ENCODE data around the gene PITX2.

The PITX2 gene

DNA sequence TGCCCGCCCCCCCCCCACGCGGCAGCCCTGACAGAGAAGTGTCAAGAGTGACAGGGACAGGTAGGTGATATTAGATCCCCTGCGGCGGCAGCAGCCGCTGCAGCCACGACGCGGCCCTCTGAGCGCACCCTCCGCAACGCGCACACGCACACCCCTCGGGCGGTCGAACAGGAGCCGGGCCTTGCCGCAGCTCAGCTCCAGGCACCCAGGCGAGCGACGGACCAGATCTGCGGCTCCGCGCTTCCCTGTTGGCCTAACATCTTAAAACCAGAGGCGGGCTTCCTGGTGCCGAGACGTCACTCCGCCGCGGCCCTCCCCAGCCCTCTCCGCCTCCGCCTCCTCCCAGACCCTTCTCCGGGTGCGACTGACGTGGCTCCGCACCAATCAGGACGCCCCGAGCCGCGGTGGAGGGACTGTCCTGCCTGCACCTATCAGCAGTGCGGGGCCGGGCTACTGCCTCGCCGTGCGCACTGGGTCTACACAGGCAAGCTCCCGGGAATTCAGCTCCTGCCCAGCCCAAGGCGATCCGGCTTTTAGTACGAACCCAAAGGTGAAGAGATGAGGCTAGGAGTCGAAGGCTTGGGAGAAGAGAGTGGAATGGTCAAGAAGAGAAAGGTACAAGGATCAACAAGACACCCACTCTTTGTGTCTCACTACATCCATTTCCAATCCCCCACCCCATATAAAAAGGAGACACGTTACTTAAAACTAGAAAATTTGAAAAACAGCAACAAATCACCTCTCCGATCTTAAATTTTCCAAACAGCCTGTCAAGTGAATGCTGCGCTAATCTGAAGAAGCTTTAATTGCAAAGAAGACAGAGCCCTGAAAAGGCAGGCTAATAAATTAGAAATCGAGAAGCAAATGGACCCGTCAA, at the start of gene PITX2:
PITX2 (minus strand) TSS at position 237 of the 877 bp plus-strand sequence. CDS start 617 bp downstream, outside the sequence.
- peak; percentile 95 for DNase-seq

DNA sequence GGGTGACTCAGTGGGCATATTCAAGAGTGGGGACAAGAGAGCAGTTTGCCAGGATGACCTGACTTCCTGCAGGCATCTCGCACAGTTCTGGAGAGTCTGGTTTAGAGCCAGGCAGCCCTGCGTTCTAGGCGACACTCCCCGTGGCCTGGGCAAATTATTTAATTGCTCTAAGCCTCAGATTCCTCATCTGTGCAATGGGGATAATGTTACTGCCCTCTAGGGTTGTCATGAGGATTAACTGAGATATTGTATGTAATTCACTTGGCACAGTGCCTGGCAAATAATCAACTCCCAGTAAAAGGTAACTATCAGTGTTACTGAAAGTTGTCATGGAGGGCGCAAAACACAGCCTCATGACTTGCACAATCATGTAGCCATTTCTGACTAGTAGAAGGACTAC, 48.8 kb upstream of the PITX2 start:
- DNase-seq, result no peak

DNA sequence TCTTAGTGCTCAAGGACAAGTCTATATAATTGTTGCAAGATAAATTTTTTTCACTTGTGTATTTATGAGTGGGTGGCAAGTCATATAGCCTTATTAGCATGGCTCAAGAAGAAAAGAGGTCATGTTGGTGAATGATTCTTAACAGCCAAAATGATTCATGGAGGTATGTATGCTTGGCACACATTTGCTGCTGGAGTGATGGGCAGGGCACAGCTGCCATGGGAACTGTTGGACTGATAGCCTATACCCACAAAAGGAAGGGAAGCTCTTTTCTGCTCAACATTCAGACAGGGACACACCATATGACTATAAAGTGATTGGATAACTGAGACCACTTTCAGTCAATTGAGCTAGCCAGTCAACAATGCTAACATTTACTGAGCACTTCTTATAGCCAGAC, 46.8 kb upstream of the PITX2 start:
- DNase-seq, result no peak

DNA sequence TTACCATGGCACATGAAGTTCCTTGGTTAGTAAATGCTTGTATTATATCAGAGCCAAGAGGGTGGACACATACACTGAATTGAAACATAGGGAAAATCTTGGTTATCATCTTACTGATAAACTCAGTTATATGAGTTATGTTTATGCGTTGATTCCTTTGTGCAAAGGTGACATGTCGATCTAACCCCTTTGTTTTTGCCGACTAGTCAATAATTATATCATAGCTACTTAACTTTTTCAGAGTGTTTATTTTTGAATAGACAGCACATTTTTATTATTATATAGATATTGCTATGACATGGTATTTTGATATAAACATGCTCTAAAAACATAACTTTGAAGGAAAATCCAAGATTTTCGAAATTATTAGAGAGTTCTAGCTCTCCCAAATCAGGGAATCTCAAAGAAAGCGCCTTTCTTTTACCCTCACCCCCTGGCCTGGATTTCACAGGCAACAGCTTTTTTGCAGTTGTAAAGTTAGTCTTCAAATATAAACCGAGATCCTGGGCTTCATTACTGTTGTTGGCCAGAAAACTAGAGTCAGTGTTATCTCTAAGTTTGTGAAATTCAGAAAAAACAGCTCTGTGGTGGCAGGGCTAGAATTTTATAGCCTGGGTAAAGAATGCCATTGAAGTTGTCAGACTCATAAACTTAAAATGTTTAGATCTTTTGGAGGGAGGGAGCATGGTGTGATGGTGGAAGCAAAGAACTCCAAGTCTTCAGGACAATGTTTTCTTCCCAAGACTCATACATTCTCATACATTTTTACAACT, 45.8 kb upstream of the PITX2 start:
- DNase-seq, result no peak

DNA sequence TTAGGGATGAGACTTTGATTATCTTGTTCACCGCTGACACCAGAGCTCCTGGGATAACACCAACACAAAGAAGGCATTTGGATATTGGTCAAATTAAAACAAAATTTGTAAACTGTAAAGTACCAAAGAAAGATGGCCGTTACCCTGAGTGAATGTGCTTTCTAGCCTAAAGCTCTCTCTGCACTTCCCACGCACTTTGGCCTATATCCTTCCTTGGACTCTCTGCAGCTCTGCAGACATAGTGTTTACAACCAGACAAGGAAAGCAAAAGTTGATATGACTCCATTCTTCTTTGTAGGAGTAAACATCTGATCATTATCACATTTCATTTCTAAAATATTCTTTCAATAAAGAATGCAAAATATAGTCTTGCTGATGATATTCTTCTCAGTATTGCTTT, 44.8 kb upstream of the PITX2 start:
- DNase-seq, result no peak

DNA sequence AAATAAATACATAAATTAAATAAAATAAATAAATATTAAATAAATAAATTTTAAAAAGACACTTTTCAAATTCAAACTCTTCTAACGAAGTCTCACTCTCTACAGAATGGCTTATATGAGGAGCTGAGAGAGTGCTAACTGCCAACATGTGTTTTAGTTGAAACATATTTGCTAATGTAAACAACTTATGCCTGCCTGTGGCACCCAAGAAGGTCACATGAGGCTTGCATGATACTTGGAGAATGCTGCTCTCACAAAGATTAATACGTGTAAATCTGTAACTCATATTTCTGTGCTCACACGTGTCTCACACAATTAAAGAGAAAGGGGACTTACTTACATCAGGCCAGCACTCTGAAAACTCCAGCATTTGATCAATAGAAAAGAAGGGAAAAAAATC, 43.2 kb upstream of the PITX2 start:
- DNase-seq, result no peak

DNA sequence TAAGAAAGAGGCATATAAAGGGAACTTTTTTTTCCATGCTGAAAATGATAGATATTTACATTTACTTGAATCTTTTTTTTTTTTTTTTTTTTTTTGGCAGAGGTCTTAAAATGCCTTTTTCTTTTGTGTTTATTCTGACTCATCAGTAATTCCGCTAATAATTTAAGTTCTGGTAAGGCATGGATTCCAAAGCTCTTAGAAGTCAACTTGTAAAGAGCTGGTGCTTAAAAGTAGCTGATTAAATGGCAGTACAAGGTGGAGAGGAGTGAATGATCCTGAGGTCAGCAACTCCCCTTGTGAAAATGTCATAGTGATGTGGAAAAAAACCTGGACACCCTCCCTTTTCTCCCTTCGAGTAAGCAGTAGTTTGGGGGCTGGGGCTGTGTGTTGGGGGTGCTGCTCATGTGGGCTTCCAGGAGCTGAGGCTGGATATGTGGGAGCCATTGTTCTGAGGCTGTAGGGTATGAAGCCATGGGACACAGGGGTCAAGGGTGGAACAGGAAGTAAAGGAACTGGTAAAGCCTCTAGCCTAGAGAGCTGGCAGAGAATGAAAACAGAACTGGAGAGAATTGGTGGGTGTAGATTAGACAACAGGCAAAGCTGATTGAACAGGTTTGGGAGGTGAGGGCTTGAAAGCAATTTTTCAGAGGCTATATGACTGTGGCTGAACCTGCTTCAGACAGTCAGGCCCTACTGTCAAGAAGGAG, 41.0 kb upstream of the PITX2 start:
- DNase-seq, result no peak

DNA sequence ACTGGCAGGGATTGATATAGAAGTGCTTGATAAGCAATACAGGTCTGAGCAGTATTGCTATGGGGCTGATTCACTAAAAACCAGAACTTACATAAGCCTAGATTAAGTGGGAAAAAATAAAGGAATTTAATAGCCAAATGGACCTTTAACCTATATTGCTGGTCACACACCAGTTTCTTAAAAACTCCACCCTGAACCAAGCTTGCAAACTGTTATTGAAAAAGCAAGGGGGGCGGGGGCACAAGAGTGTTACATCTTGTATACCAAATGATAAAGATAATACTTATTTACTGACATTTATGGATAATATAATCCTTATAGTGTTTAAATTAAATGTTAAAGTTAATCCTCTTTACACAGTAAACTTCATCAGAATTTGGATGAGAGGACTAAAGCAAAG, 40.3 kb upstream of the PITX2 start:
- no peak for DNase-seq

DNA sequence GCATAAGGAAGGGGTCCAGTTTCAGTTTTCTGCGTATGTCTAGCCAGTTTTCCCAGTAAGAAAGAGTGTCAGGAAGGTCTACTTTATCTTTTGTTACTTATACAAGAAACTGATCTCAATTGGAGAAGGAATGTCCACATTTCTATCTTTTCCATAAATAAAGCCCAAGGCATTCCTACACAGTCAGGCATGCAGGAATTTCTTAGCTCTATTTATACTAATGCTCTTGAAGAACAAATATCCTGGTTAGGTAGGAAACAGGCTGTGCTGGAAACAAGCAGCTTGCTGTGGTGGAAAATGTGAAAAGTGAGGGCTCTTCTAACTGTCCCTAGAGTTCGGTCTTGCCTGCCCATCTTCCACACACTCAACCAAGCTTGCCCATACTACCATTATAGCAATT, 37.9 kb upstream of the PITX2 start:
- DNase-seq, result no peak

DNA sequence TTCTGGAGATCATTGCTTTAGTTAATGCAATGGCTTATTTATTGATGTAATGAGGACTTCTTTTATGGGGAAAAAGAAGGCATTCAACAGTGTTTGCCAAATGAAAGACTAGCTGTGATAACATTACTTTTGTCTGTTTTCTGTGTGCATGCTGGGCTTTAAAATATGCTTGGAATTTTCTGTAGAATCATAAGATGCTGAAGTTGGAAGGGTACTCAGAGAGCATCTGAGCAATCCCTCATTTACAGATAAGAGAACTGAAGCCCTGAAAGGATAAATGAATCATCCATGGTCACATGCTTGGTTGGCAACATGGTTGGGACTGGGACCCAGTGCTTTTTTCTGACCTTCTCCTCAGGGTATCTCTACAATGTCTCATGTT, 31.4 kb upstream of the PITX2 start:
- DNase-seq, result no peak

DNA sequence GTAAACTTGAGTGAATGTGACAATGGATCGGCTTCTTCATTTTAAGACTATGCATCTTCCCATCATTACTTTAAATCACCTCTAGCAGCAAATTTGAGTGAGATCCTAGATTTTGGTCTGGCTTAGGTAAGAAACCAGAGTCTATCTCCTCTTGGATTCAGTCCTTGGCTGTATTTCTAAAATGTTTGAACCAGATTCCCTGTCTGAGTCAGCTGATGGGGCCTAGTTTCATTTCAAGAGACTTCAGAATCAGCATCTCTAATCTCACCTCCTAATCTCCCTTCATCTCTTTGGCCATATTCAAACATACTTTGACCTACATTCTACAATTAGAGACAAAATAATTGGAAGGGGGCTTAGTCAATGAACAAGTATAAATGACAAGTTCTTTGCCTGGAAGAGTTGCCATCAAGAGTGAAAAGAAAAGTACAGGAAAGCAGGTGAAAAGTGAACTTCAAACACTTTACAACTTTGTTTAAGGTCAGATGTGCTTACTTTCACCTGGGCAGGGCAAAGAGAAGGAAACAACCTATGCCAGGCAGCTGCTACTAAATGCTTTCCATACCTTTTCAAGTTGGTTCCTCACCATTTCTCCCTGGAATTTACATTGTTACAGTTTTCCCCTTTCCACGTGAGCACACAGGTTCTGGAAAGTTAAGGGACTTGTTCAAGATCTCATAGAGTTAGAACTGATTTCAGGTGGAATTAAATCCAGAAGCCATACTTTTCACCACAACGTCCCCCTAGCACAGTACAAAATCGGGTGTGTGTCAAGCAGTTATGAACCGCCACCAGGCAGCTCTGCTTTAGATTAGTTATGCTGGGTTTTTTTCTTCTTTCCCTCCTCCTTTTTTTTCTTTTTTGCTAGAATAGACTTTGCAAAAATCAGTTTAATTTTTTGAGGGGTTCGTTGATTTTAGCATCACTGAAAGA, 30.7 kb upstream of the PITX2 start:
- no peak for DNase-seq

DNA sequence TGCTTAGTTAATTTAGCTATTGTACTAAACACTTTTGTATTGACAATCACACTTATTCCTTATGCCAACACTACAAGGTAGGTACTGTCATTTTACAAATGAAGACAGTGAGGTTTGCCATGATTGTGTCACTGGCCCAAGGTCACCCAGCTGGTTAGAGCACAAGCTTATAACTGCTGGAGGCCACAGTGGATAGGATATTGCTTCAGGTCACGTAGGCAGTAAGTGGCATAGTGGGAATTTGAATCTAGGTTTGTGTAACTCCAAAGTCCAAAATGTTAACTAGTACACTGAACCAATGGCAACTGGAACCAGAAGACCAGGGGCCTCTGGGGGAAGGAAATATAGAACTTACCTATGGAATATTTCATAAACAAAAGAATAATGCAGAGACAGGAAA, 21.1 kb upstream of the PITX2 start:
- no peak for DNase-seq

DNA sequence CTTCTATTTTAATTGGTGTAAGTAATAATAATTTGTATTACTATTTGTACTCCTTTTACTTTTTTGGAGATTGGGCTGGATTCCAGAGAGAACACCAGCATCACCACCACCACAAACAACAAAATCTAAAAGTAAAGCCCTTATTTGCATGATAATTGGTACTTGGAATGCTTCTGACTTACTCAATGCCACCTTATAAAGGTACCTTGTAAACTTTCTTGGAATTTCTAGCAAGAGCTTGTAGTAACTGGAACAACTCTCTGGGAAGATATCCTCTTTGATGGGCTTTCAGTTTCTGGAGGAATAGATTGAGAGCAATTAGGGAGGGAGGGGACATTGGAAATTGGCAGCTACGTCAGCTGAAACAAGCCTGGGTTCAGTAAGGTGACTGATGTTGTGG, 20.2 kb upstream of the PITX2 start:
- no peak for DNase-seq

DNA sequence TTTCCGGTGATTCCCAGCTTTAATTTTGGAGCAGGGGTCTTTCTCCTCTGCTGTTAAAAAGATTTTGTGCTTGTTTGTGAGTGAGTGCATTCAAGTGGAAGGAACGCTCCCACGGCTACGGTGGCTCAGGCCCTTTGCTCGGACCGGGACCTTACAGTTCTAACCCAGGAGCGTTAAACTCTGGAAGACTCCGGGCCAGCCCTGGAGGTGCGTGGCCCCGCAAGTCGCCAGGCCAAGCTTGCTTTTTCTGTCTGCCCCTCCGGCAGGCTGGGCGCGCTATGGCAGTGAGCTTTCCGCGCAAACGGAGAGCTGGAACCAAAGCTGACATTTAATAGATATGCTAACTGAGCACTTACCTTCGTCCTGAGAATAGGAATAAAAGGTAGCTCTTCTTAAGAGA, 18.3 kb upstream of the PITX2 start:
- DNase-seq, result no peak

DNA sequence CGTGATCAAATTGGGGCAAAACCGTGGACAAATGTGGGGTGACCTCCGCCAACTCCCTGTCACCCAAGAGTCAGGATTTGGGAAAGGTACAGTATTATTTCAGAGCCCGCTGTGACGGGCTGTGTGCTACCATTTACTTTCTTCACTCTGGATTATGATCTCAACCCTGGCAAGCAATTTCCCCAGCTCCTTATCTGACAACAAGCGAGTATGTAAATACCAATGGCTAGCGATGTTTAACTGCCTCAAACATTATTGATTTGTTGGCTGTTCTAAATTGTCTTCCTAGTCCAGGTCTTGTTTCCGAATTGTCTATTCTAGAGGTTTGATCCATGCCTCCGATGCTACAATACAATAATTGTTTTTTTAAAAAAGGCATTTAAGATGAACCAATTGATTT, 17.7 kb upstream of the PITX2 start:
- no peak for DNase-seq

DNA sequence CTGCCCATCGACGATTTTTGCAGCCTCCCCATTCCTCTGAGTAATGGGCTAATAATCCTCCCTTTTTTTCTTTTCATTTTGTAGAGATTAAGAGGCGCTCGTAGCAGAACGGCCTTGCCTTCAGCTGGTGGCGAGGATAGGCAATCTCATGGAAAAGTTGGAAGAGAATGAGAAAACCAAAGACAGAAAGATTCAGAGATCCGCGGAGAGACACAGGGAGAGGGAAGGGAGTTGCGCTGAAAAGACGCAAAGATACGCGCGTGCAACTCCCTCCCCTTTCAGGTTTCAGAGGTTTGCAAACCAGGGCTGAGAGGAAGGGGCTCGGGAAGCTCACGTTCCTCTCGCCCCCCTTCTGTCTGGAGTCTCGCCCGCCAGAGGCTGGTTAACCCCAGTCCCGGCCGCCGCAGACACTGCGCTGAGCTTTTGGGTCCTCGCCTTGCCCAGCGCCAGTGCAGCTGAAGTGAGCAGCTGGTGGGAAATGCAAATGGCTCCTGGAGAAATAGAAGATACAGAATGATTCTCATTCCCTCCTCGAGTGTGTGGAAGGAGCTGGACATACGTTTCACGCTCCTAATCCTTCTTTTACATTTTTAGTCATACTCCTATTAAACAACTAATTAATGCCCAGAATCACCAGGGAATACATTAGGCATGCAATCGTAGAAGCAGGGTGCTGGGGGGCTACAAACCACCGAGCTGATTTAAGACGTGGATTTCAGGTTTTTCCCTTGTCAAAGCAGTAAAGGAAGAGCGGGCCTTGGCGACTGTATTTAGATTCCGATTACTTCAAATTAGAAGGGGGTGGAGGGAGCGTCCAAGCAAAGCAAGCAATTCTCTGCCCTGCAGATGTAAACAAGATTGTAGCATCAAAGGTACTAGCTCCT, 16.6 kb upstream of the PITX2 start:
- DNase-seq, result peak; percentile 33

DNA sequence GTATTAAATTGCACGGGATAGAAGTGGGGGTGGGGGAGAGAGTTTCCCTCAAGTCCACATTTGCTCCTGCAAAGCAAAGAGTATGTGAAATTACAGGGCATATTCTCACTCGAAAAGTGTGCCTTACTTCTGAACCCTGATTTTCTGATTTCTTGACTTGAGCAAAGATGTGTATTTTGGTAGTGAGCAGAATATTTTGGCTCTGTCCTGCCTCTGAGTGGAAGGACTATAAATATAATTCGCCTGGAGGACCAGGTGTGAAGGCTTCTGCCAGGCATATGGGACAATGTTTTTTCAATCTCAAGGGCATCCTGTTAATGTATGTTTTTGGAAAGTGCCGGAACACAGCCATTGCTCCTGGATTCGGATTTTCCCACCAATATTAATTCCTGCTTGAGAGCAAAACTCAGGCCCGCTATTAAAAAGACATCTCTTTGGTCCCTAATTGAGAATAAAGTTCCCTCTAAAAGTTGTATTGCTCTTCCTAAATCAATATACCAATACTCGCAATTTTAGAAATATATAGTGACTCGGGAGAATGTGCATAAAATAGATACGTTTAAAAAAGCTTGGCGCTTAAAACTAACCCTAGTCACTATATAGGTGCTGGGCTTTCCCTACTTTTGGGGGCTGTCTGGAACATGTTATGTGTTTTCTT, 15.3 kb upstream of the PITX2 start:
- DNase-seq, result no peak

DNA sequence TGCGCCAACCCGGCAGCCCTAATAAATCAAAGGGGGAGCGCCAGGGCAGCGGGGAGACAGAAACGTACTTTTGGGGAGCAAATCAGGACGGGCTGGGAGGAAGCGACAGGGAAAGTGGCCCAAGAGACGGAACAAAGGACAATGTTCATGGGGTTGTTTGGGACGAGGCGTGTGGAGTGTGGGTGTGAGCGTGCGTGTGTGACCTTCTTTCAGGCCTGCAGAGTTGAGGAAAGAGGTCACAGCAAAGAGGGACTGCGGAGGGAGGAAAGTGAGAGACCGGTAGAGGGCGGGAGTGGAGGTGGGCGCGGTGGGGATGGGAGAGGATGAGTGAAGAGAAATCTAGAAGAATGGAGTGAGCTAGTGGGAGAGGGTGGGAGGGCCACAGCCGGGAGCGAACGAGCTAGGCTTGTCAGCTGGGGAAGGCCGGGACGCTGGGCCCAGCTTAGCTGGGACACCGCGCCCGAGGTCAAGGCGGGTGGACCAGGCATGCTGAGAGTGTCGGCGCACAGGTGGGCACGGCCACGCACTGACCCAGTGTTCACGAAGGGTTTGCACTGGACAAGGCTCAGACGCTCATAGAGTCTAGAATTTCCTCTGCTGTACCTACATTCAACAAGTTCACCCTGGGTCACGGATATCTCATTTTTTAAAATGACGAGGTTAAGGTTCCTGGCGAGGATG, 14.7 kb upstream of the PITX2 start:
- DNase-seq, result peak; percentile 33

DNA sequence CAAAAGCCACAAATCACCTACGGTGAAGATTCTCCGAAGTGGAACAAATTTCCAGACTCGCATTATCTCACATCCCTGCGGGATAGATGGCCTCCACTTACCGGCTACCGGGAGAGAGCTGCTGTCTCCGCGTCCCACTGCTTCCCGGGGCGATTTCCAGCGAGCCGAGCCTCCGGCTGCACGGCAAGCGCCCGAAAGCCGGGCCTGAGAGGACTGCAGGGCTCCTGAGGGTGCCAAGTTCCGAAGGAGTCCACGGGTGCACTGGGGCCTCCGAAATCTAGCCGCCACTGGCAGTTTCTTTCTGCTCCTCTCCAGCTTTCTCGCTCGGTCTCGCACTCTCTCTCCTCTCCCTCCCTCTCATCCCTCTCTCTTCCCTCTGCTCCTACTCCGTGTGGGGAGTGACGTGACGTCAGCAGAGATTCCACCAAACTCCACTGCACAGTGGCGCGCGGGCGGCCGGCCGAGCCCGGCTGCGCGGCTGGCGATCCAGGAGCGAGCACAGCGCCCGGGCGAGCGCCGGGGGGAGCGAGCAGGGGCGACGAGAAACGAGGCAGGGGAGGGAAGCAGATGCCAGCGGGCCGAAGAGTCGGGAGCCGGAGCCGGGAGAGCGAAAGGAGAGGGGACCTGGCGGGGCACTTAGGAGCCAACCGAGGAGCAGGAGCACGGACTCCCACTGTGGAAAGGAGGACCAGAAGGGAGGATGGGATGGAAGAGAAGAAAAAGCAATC, 14.0 kb upstream of the PITX2 start:
- peak; percentile 78 for DNase-seq

Data from left hindlimb (tissue), 1 donor.